ENCODE results near the gene MYCL.

MYCL gene

GRCh38 chr1:39850606-39851216 is 51.0 kb downstream of the MYCL start:
- no peak for DNase-seq

- DNase-seq = no peak
These were observed 52.5 kb downstream of the MYCL start for GRCh38 chr1:39849203-39849602.

- DNase-seq = no peak
These were observed 53.8 kb downstream of the MYCL start for GRCh38 chr1:39847940-39848339.

- DNase-seq = no peak
These were observed 54.9 kb downstream of the MYCL start for GRCh38 chr1:39846796-39847195.

GRCh38 chr1:39845569-39846566 is 55.8 kb downstream of the MYCL start:
- peak; percentile 75 for DNase-seq
